HG02970 (cell line): ENCODE results near the gene POTEI.
"Not testable (repeated sequence)": the region's sequence is repeated elsewhere in the genome, so short reads cannot be mapped to it uniquely, and the experiment has no call there.

Experiments used
- ATAC-seq: cut with Tn5 transposase; IDR thresholded peaks from one replicate; pipeline ENCODE4 v1.9.1; 2021; ENCODE audit warnings: mild to moderate bottlenecking, moderate library complexity, moderate number of reproducible peaks; ENCODE audit not compliant: unreplicated experiment, low FRiP score

Gene POTEI

GRCh38 chr2:130491073-130491472 is 18.1 kb downstream of the POTEI start:
- ATAC-seq: not testable (repeated sequence)

GRCh38 chr2:130455413-130455812 is 53.7 kb downstream of the POTEI start:
- ATAC-seq: not testable (repeated sequence)

- not testable (repeated sequence) for ATAC-seq
Observed at GRCh38 chr2:130454712-130455083, 54.4 kb downstream of the POTEI start.

- not testable (repeated sequence) for ATAC-seq
Observed at GRCh38 chr2:130453955-130454711, 55.0 kb downstream of the POTEI start.

GRCh38 chr2:130452897-130453296 is 56.2 kb downstream of the POTEI start:
- not testable (repeated sequence) for ATAC-seq

- ATAC-seq: not testable (repeated sequence)
Observed at GRCh38 chr2:130451823-130452222, 57.3 kb downstream of the POTEI start.

GRCh38 chr2:130451278-130451677 is 57.9 kb downstream of the POTEI start:
- ATAC-seq: not testable (repeated sequence)

- ATAC-seq: not testable (repeated sequence)
Observed at GRCh38 chr2:130450366-130450765, 58.8 kb downstream of the POTEI start.

- not testable (repeated sequence) for ATAC-seq
Observed at GRCh38 chr2:130427631-130428030, 81.5 kb downstream of the POTEI start.

- ATAC-seq: not testable (repeated sequence)
Observed at GRCh38 chr2:130418845-130419244, 90.3 kb downstream of the POTEI start.

GRCh38 chr2:130416693-130417092 is 92.4 kb downstream of the POTEI start:
- ATAC-seq: not testable (repeated sequence)
